ENCODE measurements around the gene KCNA5.
A peak's percentile ranks its signal among the peaks of the same experiment; 100 is the strongest.

The KCNA5 gene

DNA sequence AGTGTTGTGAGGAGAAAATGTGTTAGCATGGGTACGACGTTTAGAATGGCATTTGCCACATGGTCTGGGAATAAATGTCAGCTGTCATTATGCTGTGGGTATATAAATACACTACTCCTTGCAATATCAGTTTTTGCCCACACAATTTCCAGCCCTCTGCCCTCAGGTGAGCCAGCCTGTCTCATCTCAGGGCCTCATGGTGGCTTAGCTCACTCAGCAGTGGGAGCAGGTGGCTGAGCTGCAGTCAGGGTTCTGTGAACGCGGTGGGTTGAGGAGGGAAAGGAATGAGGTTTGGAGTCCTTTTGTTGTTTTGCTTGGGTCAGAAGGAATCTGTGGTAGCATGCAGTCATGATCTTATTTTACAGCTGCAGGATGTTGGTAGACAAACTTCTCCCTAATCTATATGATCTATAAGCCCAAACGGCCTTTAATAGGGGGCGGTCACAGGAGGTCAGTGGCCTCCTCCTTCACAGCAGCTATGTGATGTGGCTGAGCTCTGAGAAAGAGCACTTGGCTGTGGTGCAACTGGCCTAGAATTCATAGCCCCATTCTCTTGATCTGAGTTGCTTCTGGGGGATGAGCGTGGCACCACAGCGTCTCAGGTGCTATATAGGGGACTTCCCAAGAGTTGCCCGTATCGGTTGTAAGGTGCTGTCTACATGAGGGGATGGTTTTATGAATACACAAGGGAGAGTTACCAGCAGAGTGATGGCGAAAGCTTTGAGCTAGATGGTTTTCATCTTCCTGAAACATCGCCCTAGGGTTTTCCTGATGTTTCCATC lies 27.8 kb upstream of the KCNA5 start:
- no peak for DNase-seq
- CTCF ChIA-PET, result interaction anchor here (2.2 to 11.0 kb wide), 2 partner anchors 68 to 158 kb away, joined by 6 to 172 read pairs; no protein-coding TSS in a partner anchor

DNA sequence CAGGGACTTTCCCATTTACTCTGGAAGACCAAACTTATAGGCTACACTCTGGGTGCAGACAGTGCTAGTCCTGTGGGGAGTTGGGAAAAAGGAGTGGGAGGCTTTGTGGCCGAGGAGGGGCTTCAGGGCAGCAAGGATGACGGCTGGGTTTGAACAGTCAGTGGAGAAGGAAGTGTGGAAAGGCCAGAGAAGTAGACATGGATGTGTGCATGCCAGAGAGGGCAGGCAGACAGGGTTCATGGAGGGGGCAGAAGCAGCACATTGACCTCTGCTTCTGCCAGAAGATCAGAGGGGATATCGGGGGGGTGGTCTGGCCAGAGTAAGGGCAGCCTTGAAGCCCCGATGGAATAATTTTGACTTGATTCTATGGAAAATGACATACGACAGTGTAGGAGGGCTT lies 27.2 kb upstream of the KCNA5 start:
- Histone ChIP-seq H3K36me3 (ENCODE audit: control insufficient read depth in 4 of 4, insufficient read depth in 4 of 4, low read length in 3 of 4) (no peaks in the 10 kb centered on the region), H3K4me3 (ENCODE audit: control insufficient read depth in 1 of 7, extremely low read depth in 1 of 7, insufficient read depth in 4 of 7, low read depth in 2 of 7, low read length in 6 of 7) (no peak overlapping the region), H3K27ac (ENCODE audit: insufficient read depth in 1 of 2, low read depth in 1 of 2, low read length in 2 of 2, poor library complexity in 1 of 2, severe bottlenecking in 2 of 2) (no peak overlapping the region), H3K4me1 (ENCODE audit: control extremely low read depth in 1 of 4, control insufficient read depth in 4 of 4, insufficient read depth in 4 of 4, low read length in 3 of 4) (peaks cover 0 to 9% (median 3%) of the 10 kb centered on the region in 4 experiments), H3K9me3 (ENCODE audit: control extremely low read depth in 1 of 5, control insufficient read depth in 4 of 5, insufficient read depth in 2 of 5, low read depth in 1 of 5, low read length in 4 of 5) (no peaks in the 10 kb centered on the region), H3K27me3 (replicated peaks in 2 of 5; ENCODE audit: control insufficient read depth in 4 of 5, insufficient read depth in 5 of 5, low read length in 4 of 5) (peaks cover 0 to 8% (median 0%) of the 10 kb centered on the region in 5 experiments)
- ChIA-PET CTCF (interaction anchor here (2.2 to 11.0 kb wide), 2 partner anchors 67 to 159 kb away, joined by 6 to 172 read pairs; no protein-coding TSS in a partner anchor), POLR2A (no interaction called here)
- DNase-seq, result no peak
- WGBS (ENCODE audit: insufficient coverage), result 100% methylated on average over 5 of the region's 5 CpGs

More for the DNA sequence above, 27.8 kb upstream of the KCNA5 start:
- POLR2A ChIA-PET, result no interaction called here
- Histone ChIP-seq H3K9me3 (ENCODE audit: control extremely low read depth in 1 of 5, control insufficient read depth in 4 of 5, insufficient read depth in 2 of 5, low read depth in 1 of 5, low read length in 4 of 5) (no peaks in the 10 kb centered on the region), H3K4me3 (ENCODE audit: control insufficient read depth in 1 of 7, extremely low read depth in 1 of 7, insufficient read depth in 4 of 7, low read depth in 2 of 7, low read length in 6 of 7) (no peak overlapping the region), H3K27me3 (replicated peaks in 2 of 5; ENCODE audit: control insufficient read depth in 4 of 5, insufficient read depth in 5 of 5, low read length in 4 of 5) (peaks cover 0 to 7% (median 0%) of the 10 kb centered on the region in 5 experiments), H3K36me3 (ENCODE audit: control insufficient read depth in 4 of 4, insufficient read depth in 4 of 4, low read length in 3 of 4) (no peaks in the 10 kb centered on the region), H3K27ac (ENCODE audit: insufficient read depth in 1 of 2, low read depth in 1 of 2, low read length in 2 of 2, poor library complexity in 1 of 2, severe bottlenecking in 2 of 2) (no peak overlapping the region), H3K4me1 (ENCODE audit: control extremely low read depth in 1 of 4, control insufficient read depth in 4 of 4, insufficient read depth in 4 of 4, low read length in 3 of 4) (peaks cover 0 to 9% (median 3%) of the 10 kb centered on the region in 4 experiments)
- WGBS (ENCODE audit: insufficient coverage), result 93% methylated on average over 11 of the region's 12 CpGs

DNA sequence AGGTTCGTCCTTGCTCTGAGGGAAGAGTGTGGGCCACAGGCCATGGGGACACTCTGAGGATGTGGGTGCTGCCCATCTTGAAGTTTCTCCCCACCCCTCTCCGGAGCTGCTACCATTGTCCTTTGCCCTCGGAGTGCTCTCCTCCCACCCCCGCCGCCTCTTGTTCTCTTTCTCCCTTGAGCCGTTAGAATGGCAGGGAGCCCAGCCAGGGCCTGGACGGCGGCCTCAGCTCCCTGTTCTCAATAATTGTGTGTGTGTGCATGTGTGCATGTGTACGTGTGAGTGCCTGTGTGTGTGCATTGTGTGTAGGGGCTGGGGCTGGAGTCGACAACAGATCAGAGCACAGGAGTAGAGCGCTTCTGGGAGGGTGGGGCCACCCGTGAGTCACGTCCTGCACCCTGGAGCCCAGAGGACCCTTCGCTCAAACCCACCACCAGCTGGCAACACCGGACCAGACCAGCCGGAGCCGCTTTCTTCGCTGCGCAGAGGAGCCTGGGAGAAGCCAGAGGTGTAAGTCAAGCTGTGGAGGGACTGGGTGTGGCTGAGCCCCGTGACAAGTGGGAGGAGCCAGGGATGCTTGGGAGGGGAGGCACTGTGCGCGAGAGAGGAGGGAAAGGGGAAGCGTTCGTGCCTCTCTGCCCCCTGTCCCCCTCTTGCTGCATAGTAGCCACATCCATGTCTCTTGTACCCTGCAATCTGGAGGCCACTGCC lies 25.9 kb upstream of the KCNA5 start:
- DNase-seq, result peak in 2 of 3 donors; percentile 19 to 38
- Histone ChIP-seq H3K36me3 (ENCODE audit: control insufficient read depth in 4 of 4, insufficient read depth in 4 of 4, low read length in 3 of 4) (no peaks in the 10 kb centered on the region), H3K4me1 (ENCODE audit: control extremely low read depth in 1 of 4, control insufficient read depth in 4 of 4, insufficient read depth in 4 of 4, low read length in 3 of 4) (peaks cover 0 to 9% (median 3%) of the 10 kb centered on the region in 4 experiments), H3K9me3 (ENCODE audit: control extremely low read depth in 1 of 5, control insufficient read depth in 4 of 5, insufficient read depth in 2 of 5, low read depth in 1 of 5, low read length in 4 of 5) (no peaks in the 10 kb centered on the region), H3K27ac (ENCODE audit: insufficient read depth in 1 of 2, low read depth in 1 of 2, low read length in 2 of 2, poor library complexity in 1 of 2, severe bottlenecking in 2 of 2) (no peak overlapping the region), H3K27me3 (replicated peaks in 2 of 5; ENCODE audit: control insufficient read depth in 4 of 5, insufficient read depth in 5 of 5, low read length in 4 of 5) (peaks cover 0 to 9% (median 0%) of the 10 kb centered on the region in 5 experiments), H3K4me3 (ENCODE audit: control insufficient read depth in 1 of 7, extremely low read depth in 1 of 7, insufficient read depth in 4 of 7, low read depth in 2 of 7, low read length in 6 of 7) (no peak overlapping the region)
- CTCF ChIA-PET, result interaction anchor here (1.2 to 11.0 kb wide), 2 partner anchors 66 to 161 kb away, joined by 4 to 172 read pairs; no protein-coding TSS in a partner anchor
- WGBS (ENCODE audit: insufficient coverage), result 98% methylated on average over 9 of the region's 24 CpGs
- POLR2A ChIA-PET, result no interaction called here

DNA sequence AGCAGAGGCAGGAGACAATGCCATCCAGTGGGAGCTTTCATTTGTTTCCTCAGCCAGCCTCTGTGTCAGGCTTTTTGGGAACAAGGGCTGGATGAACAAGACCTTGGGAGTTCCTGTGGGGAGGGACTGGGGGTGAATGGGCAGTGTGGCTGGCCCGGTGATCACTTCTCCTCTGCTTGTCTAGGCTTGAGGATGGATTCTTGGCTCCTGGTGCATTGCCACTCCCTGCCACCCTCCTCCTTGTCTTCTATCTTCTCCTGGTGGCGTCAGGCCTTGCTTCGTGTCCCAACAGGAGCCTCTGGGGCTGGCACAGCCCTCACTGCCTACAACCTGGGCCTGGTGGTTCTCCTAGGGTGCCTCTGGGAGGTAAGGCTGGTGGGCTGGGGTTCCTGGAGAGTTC lies 25.0 kb upstream of the KCNA5 start:
- ChIA-PET POLR2A (no interaction called here), CTCF (interaction anchor here (1.2 to 11.0 kb wide), 2 partner anchors 65 to 162 kb away, joined by 4 to 172 read pairs; no protein-coding TSS in a partner anchor)
- no peaks in the 10 kb centered on the region for H3K9me3 ChIP-seq (ENCODE audit: control extremely low read depth in 1 of 5, control insufficient read depth in 4 of 5, insufficient read depth in 2 of 5, low read depth in 1 of 5, low read length in 4 of 5)
- peaks cover 0 to 3% (median under 1%) of the 10 kb centered on the region in 4 experiments for H3K4me1 ChIP-seq (ENCODE audit: control extremely low read depth in 1 of 4, control insufficient read depth in 4 of 4, insufficient read depth in 4 of 4, low read length in 3 of 4)
- H3K27me3 ChIP-seq (replicated peaks in 2 of 5; ENCODE audit: control insufficient read depth in 4 of 5, insufficient read depth in 5 of 5, low read length in 4 of 5), result peaks cover 0 to 7% (median 0%) of the 10 kb centered on the region in 5 experiments
- no peak overlapping the region for H3K27ac ChIP-seq (ENCODE audit: insufficient read depth in 1 of 2, low read depth in 1 of 2, low read length in 2 of 2, poor library complexity in 1 of 2, severe bottlenecking in 2 of 2)
- no peaks in the 10 kb centered on the region for H3K36me3 ChIP-seq (ENCODE audit: control insufficient read depth in 4 of 4, insufficient read depth in 4 of 4, low read length in 3 of 4)
- no peak overlapping the region for H3K4me3 ChIP-seq (ENCODE audit: control insufficient read depth in 1 of 7, extremely low read depth in 1 of 7, insufficient read depth in 4 of 7, low read depth in 2 of 7, low read length in 6 of 7)
- 93% methylated on average over 3 of the region's 3 CpGs for WGBS (ENCODE audit: insufficient coverage)
- DNase-seq, result no peak

DNA sequence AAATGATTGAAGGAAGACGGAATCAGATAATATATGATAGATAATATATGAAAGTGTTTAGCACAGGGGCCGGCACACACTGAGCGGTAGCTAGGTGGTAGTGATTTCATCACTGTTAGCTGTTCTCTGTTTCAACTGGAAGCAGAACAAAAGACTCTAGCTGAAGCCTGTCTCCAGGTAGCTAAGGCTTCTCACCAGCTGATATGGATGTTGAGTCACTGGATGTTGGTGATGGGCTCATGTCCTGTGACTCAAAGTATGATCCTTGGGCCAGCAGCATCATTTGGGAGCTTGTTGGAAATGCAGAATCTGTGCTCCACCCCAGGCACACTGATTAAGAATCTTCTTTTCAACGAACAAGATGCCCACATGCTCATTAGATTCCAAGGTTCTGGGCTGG lies 21.7 kb upstream of the KCNA5 start:
- DNase-seq, result no peak
- no peak overlapping the region for H3K4me3 ChIP-seq (ENCODE audit: control insufficient read depth in 1 of 7, extremely low read depth in 1 of 7, insufficient read depth in 4 of 7, low read depth in 2 of 7, low read length in 6 of 7)
- WGBS (ENCODE audit: insufficient coverage), result 96% methylated on average over 4 of the region's 4 CpGs
- POLR2A ChIA-PET, result no interaction called here
- peaks cover 0 to 16% (median 0%) of the 10 kb centered on the region in 5 experiments for H3K27me3 ChIP-seq (replicated peaks in 2 of 5; ENCODE audit: control insufficient read depth in 4 of 5, insufficient read depth in 5 of 5, low read length in 4 of 5)
- H3K36me3 ChIP-seq (ENCODE audit: control insufficient read depth in 4 of 4, insufficient read depth in 4 of 4, low read length in 3 of 4), result no peaks in the 10 kb centered on the region
- no peaks in the 10 kb centered on the region for H3K4me1 ChIP-seq (ENCODE audit: control extremely low read depth in 1 of 4, control insufficient read depth in 4 of 4, insufficient read depth in 4 of 4, low read length in 3 of 4)
- no peak overlapping the region for H3K27ac ChIP-seq (ENCODE audit: insufficient read depth in 1 of 2, low read depth in 1 of 2, low read length in 2 of 2, poor library complexity in 1 of 2, severe bottlenecking in 2 of 2)
- CTCF ChIA-PET, result interaction anchor here (0.6 to 11.0 kb wide), 14 partner anchors 9 to 777 kb away, joined by 3 to 172 read pairs (median 4); no protein-coding TSS in a partner anchor
- H3K9me3 ChIP-seq (ENCODE audit: control extremely low read depth in 1 of 5, control insufficient read depth in 4 of 5, insufficient read depth in 2 of 5, low read depth in 1 of 5, low read length in 4 of 5), result no peaks in the 10 kb centered on the region

DNA sequence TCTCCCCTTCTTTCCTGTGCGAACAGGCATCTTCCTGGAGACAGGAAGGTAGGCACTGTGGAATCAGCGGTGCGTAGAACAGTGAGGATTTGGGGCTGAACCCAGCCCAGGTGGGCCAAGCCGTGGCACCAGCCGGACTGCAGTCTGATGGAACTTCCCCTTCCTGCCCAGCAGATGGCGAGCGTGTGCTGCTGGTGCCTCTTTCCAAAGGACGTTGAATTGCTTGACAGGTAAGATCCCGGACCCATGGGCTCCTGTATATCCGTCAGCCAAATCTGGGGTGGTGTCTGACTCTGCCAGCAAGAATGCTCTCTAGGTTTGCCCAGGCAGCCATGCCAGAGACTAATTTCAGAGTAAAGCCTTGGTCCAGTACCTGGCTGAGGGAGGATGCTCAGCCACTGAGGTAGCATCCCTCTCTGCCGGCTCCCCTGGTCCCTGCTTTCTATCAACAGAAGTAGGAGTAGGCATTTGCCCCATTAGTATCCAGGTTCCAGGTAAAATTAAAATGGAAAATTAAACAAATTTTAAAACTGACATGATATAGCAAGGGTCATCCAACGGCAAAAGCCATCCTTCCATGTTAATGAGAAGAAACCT lies 21.1 kb upstream of the KCNA5 start:
- 11% methylated on average over 11 of the region's 12 CpGs for WGBS (ENCODE audit: insufficient coverage)
- DNase-seq, result peak; percentile 39 to 70 (median 60)
- Histone ChIP-seq H3K36me3 (ENCODE audit: control insufficient read depth in 4 of 4, insufficient read depth in 4 of 4, low read length in 3 of 4) (no peaks in the 10 kb centered on the region), H3K27me3 (replicated peaks in 2 of 5; ENCODE audit: control insufficient read depth in 4 of 5, insufficient read depth in 5 of 5, low read length in 4 of 5) (peaks cover 0 to 17% (median 0%) of the 10 kb centered on the region in 5 experiments), H3K9me3 (ENCODE audit: control extremely low read depth in 1 of 5, control insufficient read depth in 4 of 5, insufficient read depth in 2 of 5, low read depth in 1 of 5, low read length in 4 of 5) (no peaks in the 10 kb centered on the region), H3K27ac (ENCODE audit: insufficient read depth in 1 of 2, low read depth in 1 of 2, low read length in 2 of 2, poor library complexity in 1 of 2, severe bottlenecking in 2 of 2) (no peak overlapping the region), H3K4me1 (ENCODE audit: control extremely low read depth in 1 of 4, control insufficient read depth in 4 of 4, insufficient read depth in 4 of 4, low read length in 3 of 4) (no peaks in the 10 kb centered on the region), H3K4me3 (ENCODE audit: control insufficient read depth in 1 of 7, extremely low read depth in 1 of 7, insufficient read depth in 4 of 7, low read depth in 2 of 7, low read length in 6 of 7) (no peak overlapping the region)
- ChIA-PET CTCF (interaction anchor here (0.6 to 11.0 kb wide), 11 partner anchors 10 to 776 kb away, joined by 3 to 172 read pairs (median 4); no protein-coding TSS in a partner anchor), POLR2A (no interaction called here)
